HG03457 (cell line): ENCODE measurements around the gene MKI67.
"Not testable (repeated sequence)": the region's sequence is repeated elsewhere in the genome, so short reads cannot be mapped to it uniquely, and the experiment has no call there.

ENCODE experiments used
- ATAC-seq: cut with Tn5 transposase; IDR thresholded peaks from one replicate; pipeline ENCODE4 v1.9.1; 2021; ENCODE audit warnings: moderate number of reproducible peaks; ENCODE audit not compliant: unreplicated experiment

MKI67 gene

GRCh38 chr10:128125944-128126764 is at the start of gene MKI67:
TSS of gene MKI67 (minus strand) at chr10:128126423. CDS start at chr10:128125667, 756 bp downstream.
- ATAC-seq = peak; percentile 82

- ATAC-seq = no peak
Observed at GRCh38 chr10:128174581-128175559, 48.6 kb upstream of the MKI67 start.

GRCh38 chr10:128173386-128173785 is 47.2 kb upstream of the MKI67 start:
- ATAC-seq = no peak

- ATAC-seq = no peak
Observed at GRCh38 chr10:128172756-128173155, 46.5 kb upstream of the MKI67 start.

- no peak for ATAC-seq
Observed at GRCh38 chr10:128169811-128170379, 43.7 kb upstream of the MKI67 start.

- ATAC-seq = no peak
Observed at GRCh38 chr10:128167926-128168520, 41.8 kb upstream of the MKI67 start.

- not testable (repeated sequence) for ATAC-seq
Observed at GRCh38 chr10:128167123-128167522, 40.9 kb upstream of the MKI67 start.

- ATAC-seq = no peak
Observed at GRCh38 chr10:128166151-128166550, 39.9 kb upstream of the MKI67 start.

- ATAC-seq = no peak
Observed at GRCh38 chr10:128165536-128165935, 39.3 kb upstream of the MKI67 start.

GRCh38 chr10:128163701-128164100 is 37.5 kb upstream of the MKI67 start:
- ATAC-seq = no peak

- no peak for ATAC-seq
Observed at GRCh38 chr10:128161031-128161430, 34.8 kb upstream of the MKI67 start.

- ATAC-seq = no peak
Observed at GRCh38 chr10:128160297-128160711, 34.1 kb upstream of the MKI67 start.

- ATAC-seq = no peak
Observed at GRCh38 chr10:128158021-128158795, 32.0 kb upstream of the MKI67 start.

GRCh38 chr10:128156999-128157755 is 31.0 kb upstream of the MKI67 start:
- no peak for ATAC-seq

- no peak for ATAC-seq
Observed at GRCh38 chr10:128152741-128153580, 26.7 kb upstream of the MKI67 start.

- no peak for ATAC-seq
Observed at GRCh38 chr10:128151031-128151430, 24.8 kb upstream of the MKI67 start.

- ATAC-seq = no peak
Observed at GRCh38 chr10:128150561-128150960, 24.3 kb upstream of the MKI67 start.

- peak; percentile 78 for ATAC-seq
Observed at GRCh38 chr10:128150045-128150493, 23.8 kb upstream of the MKI67 start.
